HepG2 (cell line): ENCODE data around the gene YIF1B. TPM values are rescaled to one million over a fixed set of nuclear protein-coding genes. Genes with fewer than 3 reads are reported as not detected.
A peak's percentile ranks its signal among the peaks of the same experiment; 100 is the strongest.

ENCODE experiments used
- CBX2 ChIP-seq, 2 experiments: fragments of 200-600 bp in 1 of 2; sonication (generic); formaldehyde crosslinking in 1 of 2; IDR thresholded peaks; 2 replicates each; pipeline versions ENCODE4 v1.7.0 to v1.8.1; 2018 to 2022; ENCODE audit warnings: low read depth in 2 of 2, low read length in 1 of 2, mild to moderate bottlenecking in 1 of 2, missing genetic modification reagents in 1 of 2
- GATA4 ChIP-seq: sonication (generic); IDR thresholded peaks from 2 replicates; pipeline ENCODE4 v1.6.1; 2016; ENCODE audit warnings: antibody characterized with exemption, low read depth, borderline replicate concordance
- HMG20B ChIP-seq: conservative IDR thresholded peaks from 2 replicates; pipeline ENCODE4 v1.6.1; 2016; ENCODE audit warnings: missing genetic modification reagents, missing compliant biosample characterization
- MLLT10 ChIP-seq: sonication (generic); formaldehyde crosslinking; IDR thresholded peaks from 2 replicates; pipeline ENCODE4 v1.4.0; 2020; ENCODE audit warnings: missing genetic modification reagents
- PRMT3 ChIP-seq: sonication (generic); formaldehyde crosslinking; IDR thresholded peaks from 2 replicates; pipeline ENCODE4 v1.8.1; 2022; ENCODE audit warnings: low read depth, mild to moderate bottlenecking, moderate library complexity, missing genetic modification reagents, borderline replicate concordance
- REL ChIP-seq: sonication (generic); formaldehyde crosslinking; conservative IDR thresholded peaks from 2 replicates; pipeline ENCODE4 v1.8.0; 2022; ENCODE audit warnings: mild to moderate bottlenecking, missing genetic modification reagents, moderate library complexity
- SIN3A ChIP-seq: IDR thresholded peaks from 2 replicates; pipeline ENCODE4 v1.6.1; 2011; ENCODE audit warnings: low read depth, mild to moderate bottlenecking, control low read depth, low read length, borderline replicate concordance
- SP1 ChIP-seq, 2 experiments: fragments of 450-650 bp in 1 of 2; sonication (generic) in 1 of 2; formaldehyde crosslinking in 1 of 2; IDR thresholded peaks; 2 replicates each; pipeline versions ENCODE4 v1.4.0 to v1.6.1; 2016 to 2020; ENCODE audit warnings: missing genetic modification reagents in 1 of 2
- YY1 ChIP-seq: IDR thresholded peaks from 2 replicates; pipeline ENCODE4 v1.6.1; 2011; ENCODE audit warnings: low read length, low read depth, moderate library complexity, mild to moderate bottlenecking; ENCODE audit not compliant: insufficient read depth, insufficient replicate concordance
- ZFP37 ChIP-seq: sonication (generic); formaldehyde crosslinking; IDR thresholded peaks from 2 replicates; pipeline ENCODE4 v1.4.0; 2020; ENCODE audit warnings: missing genetic modification reagents, borderline replicate concordance
- ZNF235 ChIP-seq: sonication (generic); formaldehyde crosslinking; IDR thresholded peaks from 2 replicates; pipeline ENCODE4 v1.8.1; 2023; ENCODE audit warnings: mild to moderate bottlenecking, missing genetic modification reagents, borderline replicate concordance
- ZNF251 ChIP-seq: sonication (generic); formaldehyde crosslinking; IDR thresholded peaks from 2 replicates; pipeline ENCODE4 v1.9.0; 2021; ENCODE audit warnings: mild to moderate bottlenecking, missing genetic modification reagents
- ZNF317 ChIP-seq: sonication (generic); formaldehyde crosslinking; IDR thresholded peaks from 2 replicates; pipeline ENCODE4 v1.5.0; 2020; ENCODE audit warnings: mild to moderate bottlenecking, missing genetic modification reagents
- ZNF460 ChIP-seq: sonication (generic); formaldehyde crosslinking; IDR thresholded peaks from 2 replicates; pipeline ENCODE4 v1.5.1; 2020; ENCODE audit warnings: missing genetic modification reagents, mild to moderate bottlenecking, borderline replicate concordance
- ZNF558 ChIP-seq: sonication (generic); formaldehyde crosslinking; IDR thresholded peaks from 2 replicates; pipeline ENCODE4 v1.9.0; 2022; ENCODE audit warnings: mild to moderate bottlenecking, missing genetic modification reagents, borderline replicate concordance
- ZNF713 ChIP-seq: sonication (generic); formaldehyde crosslinking; IDR thresholded peaks from 2 replicates; pipeline ENCODE4 v1.4.0; 2020; ENCODE audit warnings: mild to moderate bottlenecking, missing genetic modification reagents
- ZNF724P ChIP-seq: sonication (generic); formaldehyde crosslinking; IDR thresholded peaks from 2 replicates; pipeline ENCODE4 v1.8.0; 2022; ENCODE audit warnings: missing genetic modification reagents, borderline replicate concordance
- ZSCAN25 ChIP-seq: sonication (generic); formaldehyde crosslinking; IDR thresholded peaks from 2 replicates; pipeline ENCODE4 v1.8.0; 2022; ENCODE audit warnings: mild to moderate bottlenecking, missing genetic modification reagents
- ZSCAN9 ChIP-seq: IDR thresholded peaks from 2 replicates; pipeline ENCODE4 v1.6.1; 2016; ENCODE audit warnings: borderline replicate concordance
- polyA plus RNA-seq, 8 experiments: library from polyadenylated mRNA; depleted of rRNA in 3 of 8; stranded (reverse) in 7 of 8; unstranded in 1 of 8; fragments of >200 nt; fragmentation: Illumina TruSeq in 4 of 8; extraction: Trizol in 4 of 8; gene quantifications; 2 replicates each; pipeline versions ENCODE4 v1.2.1 to v1.2.3, GENCODE V29; 2011 to 2016; ENCODE audit warnings: low read depth in 4 of 8, missing spikeins in 1 of 8, mixed read lengths in 1 of 8; ENCODE audit not compliant: insufficient read depth in 1 of 8
- total RNA-seq, 5 experiments: library from RNA; depleted of rRNA; stranded (reverse); fragments of >200 nt; fragmentation: Illumina TruSeq; extraction: Trizol; gene quantifications; 2 replicates each; pipeline ENCODE4 v1.2.3, GENCODE V29; 2016; ENCODE audit warnings: low read depth in 1 of 5
- TF ChIP-seq, protein P1 (sequence below): sonication (generic); formaldehyde crosslinking; conservative IDR thresholded peaks from 2 replicates; pipeline ENCODE4 v1.4.0; 2020; ENCODE audit warnings: missing genetic modification reagents
- TF ChIP-seq, protein P2 (sequence below): IDR thresholded peaks from 2 replicates; pipeline ENCODE4 v1.6.1; 2016; ENCODE audit warnings: missing genetic modification reagents, missing compliant biosample characterization
- TF ChIP-seq, protein P3 (sequence below): sonication (generic); formaldehyde crosslinking; conservative IDR thresholded peaks from 2 replicates; pipeline ENCODE4 v1.4.0; 2020; ENCODE audit warnings: mild to moderate bottlenecking, missing genetic modification reagents, moderate library complexity
- TF ChIP-seq, protein P4 (sequence below): sonication (generic); formaldehyde crosslinking; IDR thresholded peaks from 2 replicates; pipeline ENCODE4 v1.5.1; 2020; ENCODE audit warnings: missing genetic modification reagents, mild to moderate bottlenecking, borderline replicate concordance

YIF1B gene
- total and polyA plus RNA-seq, 2 of the 13 experiments (the other 11 are each of a cell fraction or from before 2014, with no cell fraction given), result 41.4 to 85.2 TPM

DNA sequence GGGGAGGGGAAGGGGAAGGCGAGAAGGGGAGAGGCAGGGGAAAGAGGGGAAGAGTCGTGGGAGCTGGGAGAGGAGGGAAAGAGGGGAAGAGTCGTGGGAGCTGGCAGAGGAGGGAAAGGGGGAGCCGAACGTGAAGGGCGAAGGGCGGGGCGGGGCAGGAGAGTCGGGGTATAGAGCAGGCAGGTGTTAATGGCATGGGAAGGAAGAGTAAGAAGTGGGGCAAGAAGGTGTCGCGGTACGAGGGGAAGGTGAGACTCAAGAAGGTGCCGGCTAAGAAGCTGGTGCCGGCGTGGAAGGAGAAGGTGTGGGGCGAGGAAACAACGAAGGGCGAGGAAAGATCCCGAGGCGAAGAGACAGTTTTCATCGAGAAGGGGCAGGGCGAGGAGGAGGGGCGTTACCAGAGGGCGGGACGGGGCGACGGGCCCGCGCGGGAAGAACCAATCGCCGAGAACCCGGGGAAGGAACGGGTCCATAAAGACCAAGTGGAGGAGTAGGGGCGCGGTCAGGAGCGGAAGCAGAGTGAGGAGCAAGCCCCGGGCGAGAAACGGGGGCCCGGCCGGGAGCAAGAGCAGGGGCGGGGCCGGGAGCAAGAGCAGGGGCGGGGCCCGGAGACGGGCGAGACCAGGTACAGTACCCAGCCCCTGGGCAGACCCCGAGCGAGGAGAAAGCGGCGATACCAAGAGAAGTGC is 20.3 kb upstream of the YIF1B start (continued):
- TF ChIP-seq ZNF317 (CRISPR knock-in tag), result no peak
- TF ChIP-seq MLLT10, result no peak
- no peak for TF ChIP-seq ZNF460 (CRISPR knock-in tag)
- TF ChIP-seq ZNF558 (CRISPR knock-in tag), result no peak
- TF ChIP-seq REL (CRISPR knock-in tag), result 0 out of 2 replicates have a peak, but pooled peaks have one; percentile 19
- TF ChIP-seq, protein P1, sequence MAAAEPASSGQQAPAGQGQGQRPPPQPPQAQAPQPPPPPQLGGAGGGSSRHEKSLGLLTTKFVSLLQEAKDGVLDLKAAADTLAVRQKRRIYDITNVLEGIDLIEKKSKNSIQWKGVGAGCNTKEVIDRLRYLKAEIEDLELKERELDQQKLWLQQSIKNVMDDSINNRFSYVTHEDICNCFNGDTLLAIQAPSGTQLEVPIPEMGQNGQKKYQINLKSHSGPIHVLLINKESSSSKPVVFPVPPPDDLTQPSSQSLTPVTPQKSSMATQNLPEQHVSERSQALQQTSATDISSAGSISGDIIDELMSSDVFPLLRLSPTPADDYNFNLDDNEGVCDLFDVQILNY, result no peak
- 0 out of 2 replicates have a peak, but pooled peaks have one; percentile 58 for TF ChIP-seq ZNF235 (CRISPR knock-in tag)
- peak; percentile 71 for TF ChIP-seq ZSCAN25 (CRISPR knock-in tag)
- TF ChIP-seq PRMT3 (CRISPR knock-in tag), result no peak
- TF ChIP-seq ZSCAN9 (CRISPR knock-in tag), result no peak
- no peak for TF ChIP-seq ZNF251 (CRISPR knock-in tag)
- TF ChIP-seq ZNF724P (CRISPR knock-in tag), result no peak
- TF ChIP-seq, protein P2, sequence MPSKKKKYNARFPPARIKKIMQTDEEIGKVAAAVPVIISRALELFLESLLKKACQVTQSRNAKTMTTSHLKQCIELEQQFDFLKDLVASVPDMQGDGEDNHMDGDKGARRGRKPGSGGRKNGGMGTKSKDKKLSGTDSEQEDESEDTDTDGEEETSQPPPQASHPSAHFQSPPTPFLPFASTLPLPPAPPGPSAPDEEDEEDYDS (CRISPR knock-in tag), result peak; percentile 45; the same call in 1 of the 2 replicates
- TF ChIP-seq, protein P3, sequence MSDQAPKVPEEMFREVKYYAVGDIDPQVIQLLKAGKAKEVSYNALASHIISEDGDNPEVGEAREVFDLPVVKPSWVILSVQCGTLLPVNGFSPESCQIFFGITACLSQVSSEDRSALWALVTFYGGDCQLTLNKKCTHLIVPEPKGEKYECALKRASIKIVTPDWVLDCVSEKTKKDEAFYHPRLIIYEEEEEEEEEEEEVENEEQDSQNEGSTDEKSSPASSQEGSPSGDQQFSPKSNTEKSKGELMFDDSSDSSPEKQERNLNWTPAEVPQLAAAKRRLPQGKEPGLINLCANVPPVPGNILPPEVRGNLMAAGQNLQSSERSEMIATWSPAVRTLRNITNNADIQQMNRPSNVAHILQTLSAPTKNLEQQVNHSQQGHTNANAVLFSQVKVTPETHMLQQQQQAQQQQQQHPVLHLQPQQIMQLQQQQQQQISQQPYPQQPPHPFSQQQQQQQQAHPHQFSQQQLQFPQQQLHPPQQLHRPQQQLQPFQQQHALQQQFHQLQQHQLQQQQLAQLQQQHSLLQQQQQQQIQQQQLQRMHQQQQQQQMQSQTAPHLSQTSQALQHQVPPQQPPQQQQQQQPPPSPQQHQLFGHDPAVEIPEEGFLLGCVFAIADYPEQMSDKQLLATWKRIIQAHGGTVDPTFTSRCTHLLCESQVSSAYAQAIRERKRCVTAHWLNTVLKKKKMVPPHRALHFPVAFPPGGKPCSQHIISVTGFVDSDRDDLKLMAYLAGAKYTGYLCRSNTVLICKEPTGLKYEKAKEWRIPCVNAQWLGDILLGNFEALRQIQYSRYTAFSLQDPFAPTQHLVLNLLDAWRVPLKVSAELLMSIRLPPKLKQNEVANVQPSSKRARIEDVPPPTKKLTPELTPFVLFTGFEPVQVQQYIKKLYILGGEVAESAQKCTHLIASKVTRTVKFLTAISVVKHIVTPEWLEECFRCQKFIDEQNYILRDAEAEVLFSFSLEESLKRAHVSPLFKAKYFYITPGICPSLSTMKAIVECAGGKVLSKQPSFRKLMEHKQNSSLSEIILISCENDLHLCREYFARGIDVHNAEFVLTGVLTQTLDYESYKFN (CRISPR knock-in tag), result 0 out of 2 replicates have a peak, but pooled peaks have one; percentile 29
- TF ChIP-seq ZNF713 (CRISPR knock-in tag), result no peak
- TF ChIP-seq CBX2 (IDR thresholded peaks at IDR 0.05; ENCODE audit: low read depth, low read length), result no peak
- no peak for TF ChIP-seq CBX2 (CRISPR knock-in tag; IDR thresholded peaks at IDR 0.05; ENCODE audit: low read depth)
- no peak for TF ChIP-seq HMG20B (CRISPR knock-in tag)
- no peak for TF ChIP-seq SP1 (IDR thresholded peaks at IDR 0.05)
- peak; percentile 59 for TF ChIP-seq SP1 (CRISPR knock-in tag; IDR thresholded peaks at IDR 0.05)
- TF ChIP-seq, protein P4, sequence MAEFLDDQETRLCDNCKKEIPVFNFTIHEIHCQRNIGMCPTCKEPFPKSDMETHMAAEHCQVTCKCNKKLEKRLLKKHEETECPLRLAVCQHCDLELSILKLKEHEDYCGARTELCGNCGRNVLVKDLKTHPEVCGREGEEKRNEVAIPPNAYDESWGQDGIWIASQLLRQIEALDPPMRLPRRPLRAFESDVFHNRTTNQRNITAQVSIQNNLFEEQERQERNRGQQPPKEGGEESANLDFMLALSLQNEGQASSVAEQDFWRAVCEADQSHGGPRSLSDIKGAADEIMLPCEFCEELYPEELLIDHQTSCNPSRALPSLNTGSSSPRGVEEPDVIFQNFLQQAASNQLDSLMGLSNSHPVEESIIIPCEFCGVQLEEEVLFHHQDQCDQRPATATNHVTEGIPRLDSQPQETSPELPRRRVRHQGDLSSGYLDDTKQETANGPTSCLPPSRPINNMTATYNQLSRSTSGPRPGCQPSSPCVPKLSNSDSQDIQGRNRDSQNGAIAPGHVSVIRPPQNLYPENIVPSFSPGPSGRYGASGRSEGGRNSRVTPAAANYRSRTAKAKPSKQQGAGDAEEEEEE (CRISPR knock-in tag), result no peak
- no peak for TF ChIP-seq ZFP37 (CRISPR knock-in tag)
- 0 out of 2 replicates have a peak, but pooled peaks have one; percentile 10 for TF ChIP-seq SIN3A
- TF ChIP-seq GATA4, result no peak
- peak; percentile 60 for TF ChIP-seq YY1
